Esophagus muscularis mucosa (tissue), 4 donors: ENCODE data around the gene TTC33. TPM values are rescaled to one million over a fixed set of nuclear protein-coding genes. Genes with fewer than 3 reads are reported as not detected.

ENCODE experiments used
- DNase-seq: peaks from one replicate; pipeline ENCODE4 v3.0.0-alpha.2; 2017; ENCODE audit errors: extremely low spot score
- H3K27ac ChIP-seq, 4 donors: fragments of 200-600 bp; sonication (generic); replicated peaks in 1 of 4; 1 replicate in 3 of 4; 2 replicates in 1 of 4; pipeline ENCODE4 v1.5.1; 2016 to 2019; ENCODE audit warnings: mild to moderate bottlenecking in 1 of 4
- H3K27me3 ChIP-seq, 4 donors: fragments of 200-600 bp; sonication (generic); one replicate each; pipeline versions ENCODE4 v1.5.1 to v1.6.0; 2016 to 2019
- H3K36me3 ChIP-seq, 4 donors: fragments of 200-600 bp; sonication (generic); one replicate each; pipeline ENCODE4 v1.5.1; 2016 to 2019
- H3K4me1 ChIP-seq, 4 donors: fragments of 200-600 bp; sonication (generic); one replicate each; pipeline ENCODE4 v1.5.1; 2016 to 2019
- H3K4me3 ChIP-seq, 4 donors: fragments of 200-600 bp; sonication (generic); 1 replicate in 2 of 4; 2 replicates in 2 of 4; pipeline ENCODE4 v1.5.1; 2016 to 2019; ENCODE audit warnings: mild to moderate bottlenecking in 4 of 4, moderate library complexity in 1 of 4
- H3K9me3 ChIP-seq, 4 donors: fragments of 200-600 bp; sonication (generic); 1 replicate in 3 of 4; 2 replicates in 1 of 4; pipeline ENCODE4 v1.5.1; 2016 to 2019
- CTCF ChIP-seq, 3 experiments: fragments of 200-600 bp in 2 of 3; fragments of 450-650 bp in 1 of 3; sonication (generic) in 2 of 3; IDR thresholded peaks; one replicate each; pipeline ENCODE4 v1.5.1; 2017 to 2019; ENCODE audit warnings: antibody characterized with exemption in 3 of 3, mild to moderate bottlenecking in 2 of 3, moderate library complexity in 1 of 3
- EP300 ChIP-seq: sonication (generic); formaldehyde crosslinking; IDR thresholded peaks from one replicate; pipeline ENCODE4 v1.6.1; 2017; ENCODE audit warnings: antibody characterized with exemption
- POLR2A ChIP-seq: fragments of 450-650 bp; IDR thresholded peaks from one replicate; pipeline ENCODE4 v1.6.1; 2017; ENCODE audit warnings: antibody characterized with exemption, moderate library complexity, mild to moderate bottlenecking, low read depth
- POLR2AphosphoS5 ChIP-seq, 2 donors: sonication (generic); formaldehyde crosslinking; IDR thresholded peaks; one replicate each; pipeline ENCODE4 v1.6.1; 2017; ENCODE audit warnings: antibody characterized with exemption in 2 of 2
- WGBS: methylation state at CpG from one replicate; pipeline ENCODE4 v1.1.5; 2018; 5-methylcytosine and 5-hydroxymethylcytosine counted together
- intact Hi-C: fragments of 100-400 bp; cut with DNase I; formaldehyde crosslinking; loops from one replicate; pipeline ENCODE4 v1.15.1; 2023
- total RNA-seq, 4 donors: library from RNA; depleted of rRNA; stranded (reverse); fragments of >200 nt; gene quantifications; one replicate each; pipeline versions ENCODE4 v1.1.0 to v1.2.1, GENCODE V29; 2016

TTC33 gene
- total RNA-seq, 4 donors from 2014 or later: 19.1 to 32.7 (median 24.0) TPM

GRCh38 chr5:40681363-40682153 is 74.2 kb downstream of the TTC33 start:
- intact Hi-C loops: loop anchor here (5.0 kb wide), 2 partner anchors 129 to 1099 kb away; no protein-coding TSS in a partner anchor
- Histone ChIP-seq H3K4me3 (peak overlapping the region; percentile 58 to 82 (median 64)), H3K27ac (peak overlapping the region; percentile 82 to 86 (median 86)), H3K9me3 (no peaks in the 10 kb centered on the region), H3K4me1 (peaks cover 7 to 79% (median 72%) of the 10 kb centered on the region in 4 donors), H3K27me3 (peaks cover 0 to 32% (median 0%) of the 10 kb centered on the region in 4 donors), H3K36me3 (no peaks in the 10 kb centered on the region)
- DNase-seq: no peak
- no peak for TF ChIP-seq EP300
- no peak for TF ChIP-seq CTCF (IDR thresholded peaks at IDR 0.05)
- no peak for TF ChIP-seq POLR2A
- TF ChIP-seq POLR2AphosphoS5 (IDR thresholded peaks at IDR 0.05): no peak
- whole genome bisulfite sequencing: 18% methylated on average over 51 of the region's 67 CpGs

- no peak for DNase-seq
- intact Hi-C loops: loop anchor here (5.0 kb wide), 2 partner anchors 129 to 1099 kb away; no protein-coding TSS in a partner anchor
Measured at GRCh38 chr5:40680741-40681362, 74.9 kb downstream of the TTC33 start.

GRCh38 chr5:40679913-40680681 is 75.7 kb downstream of the TTC33 start, which contains the start of gene PTGER4:
Gene PTGER4, plus strand, starts transcription at chr5:40679915. Its CDS starts 1,079 bp downstream, at chr5:40680994.
- Histone ChIP-seq H3K36me3 (no peaks in the 10 kb centered on the region), H3K9me3 (no peaks in the 10 kb centered on the region), H3K27ac (peak within 1 kb of the TSS; percentile 82 to 86 (median 86)), H3K27me3 (peaks cover 0 to 33% (median 0%) of the 10 kb centered on the region in 4 donors), H3K4me3 (peak within 1 kb of the TSS; percentile 58 to 82 (median 64)), H3K4me1 (peaks cover 7 to 79% (median 61%) of the 10 kb centered on the region in 4 donors)
- intact Hi-C loops: loop anchor here (5.0 kb wide), 2 partner anchors 128 to 1098 kb away; no protein-coding TSS in a partner anchor
- WGBS: 6% methylated on average over 19 of the region's 44 CpGs
- no peak for DNase-seq
- TF ChIP-seq POLR2A: peak; percentile 52
- TF ChIP-seq POLR2AphosphoS5 (IDR thresholded peaks at IDR 0.05): peak in 1 of 2 donors; percentile 93
- TF ChIP-seq CTCF (IDR thresholded peaks at IDR 0.05): no peak
- TF ChIP-seq EP300: no peak

More at GRCh38 chr5:40680741-40681362, 74.9 kb downstream of the TTC33 start:
- 8% methylated on average over 29 of the region's 37 CpGs for WGBS
- Histone ChIP-seq H3K4me1 (peaks cover 7 to 82% (median 68%) of the 10 kb centered on the region in 4 donors), H3K27ac (peak overlapping the region; percentile 82 to 86 (median 86)), H3K4me3 (peak overlapping the region; percentile 58 to 82 (median 64)), H3K9me3 (no peaks in the 10 kb centered on the region), H3K36me3 (no peaks in the 10 kb centered on the region), H3K27me3 (peaks cover 0 to 33% (median 0%) of the 10 kb centered on the region in 4 donors)
- TF ChIP-seq POLR2A (no peak), EP300 (no peak), CTCF (IDR thresholded peaks at IDR 0.05) (peak in 1 of 3 experiments; percentile 8), POLR2AphosphoS5 (IDR thresholded peaks at IDR 0.05) (peak in 1 of 2 donors; percentile 2)

GRCh38 chr5:40679148-40679912 is 76.4 kb downstream of the TTC33 start:
- H3K4me1 ChIP-seq: peaks cover 7 to 72% (median 56%) of the 10 kb centered on the region in 4 donors
- intact Hi-C loops: no loop called here
- H3K36me3 ChIP-seq: no peaks in the 10 kb centered on the region
- TF ChIP-seq POLR2AphosphoS5 (IDR thresholded peaks at IDR 0.05): peak; percentile 75 to 98
- peak; percentile 16 for TF ChIP-seq POLR2A
- no peak for TF ChIP-seq CTCF (IDR thresholded peaks at IDR 0.05)
- peak overlapping the region; percentile 58 to 82 (median 64) for H3K4me3 ChIP-seq
- H3K27me3 ChIP-seq: peaks cover 0 to 33% (median 0%) of the 10 kb centered on the region in 4 donors
- WGBS: 0% methylated on average over 22 of the region's 60 CpGs
- peak overlapping the region; percentile 82 to 86 (median 86) for H3K27ac ChIP-seq
- peak; percentile 98 for DNase-seq
- no peaks in the 10 kb centered on the region for H3K9me3 ChIP-seq
